GM12864 (cell line): ENCODE results near the gene GALNT9.

Source experiments
- DNase-seq: peaks from one replicate; pipeline ENCODE4 v3.0.0-alpha.2; 2011; ENCODE audit warnings: low read depth
- H3K4me3 ChIP-seq: 2 replicates; pipeline ENCODE4 v1.5.1; 2011; ENCODE audit warnings: mild to moderate bottlenecking, low read depth, low read length, control low read depth
- TF ChIP-seq, protein P1 (sequence below): IDR thresholded peaks from 2 replicates; pipeline ENCODE4 v1.5.1; 2011; ENCODE audit warnings: low read depth, mild to moderate bottlenecking, moderate library complexity, low read length, control low read depth, inconsistent platforms; ENCODE audit errors: missing control alignments

Gene GALNT9

DNA sequence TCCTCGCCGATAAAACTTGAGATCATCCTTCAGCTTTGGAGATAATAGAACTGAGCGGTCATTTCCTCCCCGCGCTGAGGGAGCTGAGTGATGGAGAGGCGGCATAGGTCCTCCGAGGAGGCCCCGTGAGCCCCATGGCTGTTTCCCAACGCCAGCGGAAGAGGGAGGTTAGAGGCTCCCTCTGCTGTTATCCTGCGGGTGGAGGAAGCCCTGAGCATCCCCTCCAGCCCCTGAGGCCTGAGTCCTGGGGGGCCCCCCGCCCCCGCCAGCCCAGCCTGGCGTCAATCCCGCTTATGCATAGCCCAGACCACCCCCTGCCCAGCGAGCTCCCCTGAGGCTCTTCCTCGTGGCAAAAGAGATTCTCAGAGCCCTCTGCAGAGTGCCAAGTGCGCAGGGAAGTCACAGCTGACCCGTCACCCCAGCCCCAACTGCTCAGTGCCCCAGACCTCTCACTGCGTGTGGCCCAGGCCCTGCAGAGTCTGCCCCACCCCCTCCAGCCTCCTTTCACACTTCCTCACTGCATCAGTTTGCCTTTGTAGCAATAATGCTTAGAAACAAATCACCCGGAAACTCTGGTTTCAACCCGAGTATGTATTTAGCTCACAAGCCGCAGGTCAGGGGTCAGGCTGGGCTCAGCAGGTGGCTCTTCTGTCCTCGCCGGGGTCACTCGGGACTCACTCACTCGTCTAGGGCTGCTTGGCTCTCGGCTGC, 44.7 kb upstream of the GALNT9 start:
- TF ChIP-seq, protein P1, sequence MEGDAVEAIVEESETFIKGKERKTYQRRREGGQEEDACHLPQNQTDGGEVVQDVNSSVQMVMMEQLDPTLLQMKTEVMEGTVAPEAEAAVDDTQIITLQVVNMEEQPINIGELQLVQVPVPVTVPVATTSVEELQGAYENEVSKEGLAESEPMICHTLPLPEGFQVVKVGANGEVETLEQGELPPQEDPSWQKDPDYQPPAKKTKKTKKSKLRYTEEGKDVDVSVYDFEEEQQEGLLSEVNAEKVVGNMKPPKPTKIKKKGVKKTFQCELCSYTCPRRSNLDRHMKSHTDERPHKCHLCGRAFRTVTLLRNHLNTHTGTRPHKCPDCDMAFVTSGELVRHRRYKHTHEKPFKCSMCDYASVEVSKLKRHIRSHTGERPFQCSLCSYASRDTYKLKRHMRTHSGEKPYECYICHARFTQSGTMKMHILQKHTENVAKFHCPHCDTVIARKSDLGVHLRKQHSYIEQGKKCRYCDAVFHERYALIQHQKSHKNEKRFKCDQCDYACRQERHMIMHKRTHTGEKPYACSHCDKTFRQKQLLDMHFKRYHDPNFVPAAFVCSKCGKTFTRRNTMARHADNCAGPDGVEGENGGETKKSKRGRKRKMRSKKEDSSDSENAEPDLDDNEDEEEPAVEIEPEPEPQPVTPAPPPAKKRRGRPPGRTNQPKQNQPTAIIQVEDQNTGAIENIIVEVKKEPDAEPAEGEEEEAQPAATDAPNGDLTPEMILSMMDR, result no peak
- H3K4me3 ChIP-seq, result no peak overlapping the region
- no peak for DNase-seq

DNA sequence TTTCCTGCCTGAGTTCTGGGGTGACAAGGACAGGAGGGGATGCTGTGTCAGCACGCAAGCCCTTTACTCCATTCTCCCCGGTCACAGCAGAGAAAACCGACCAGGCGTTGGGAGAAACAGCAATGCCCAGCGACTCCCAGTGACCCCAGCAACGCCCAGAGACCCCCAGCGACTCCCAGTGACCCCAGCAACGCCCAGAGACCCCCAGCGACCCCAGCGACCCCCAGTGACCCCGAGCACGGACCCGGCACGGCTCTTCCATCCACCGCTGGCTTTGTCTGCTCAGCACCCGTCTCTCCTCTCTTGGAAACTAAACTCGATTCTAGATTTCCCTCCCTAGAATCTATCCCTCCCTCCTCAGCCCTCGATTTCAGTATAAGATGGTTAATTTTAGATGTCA, 38.5 kb upstream of the GALNT9 start:
- TF ChIP-seq, protein P1, result no peak
- H3K4me3 ChIP-seq, result no peak overlapping the region
- DNase-seq, result no peak

DNA sequence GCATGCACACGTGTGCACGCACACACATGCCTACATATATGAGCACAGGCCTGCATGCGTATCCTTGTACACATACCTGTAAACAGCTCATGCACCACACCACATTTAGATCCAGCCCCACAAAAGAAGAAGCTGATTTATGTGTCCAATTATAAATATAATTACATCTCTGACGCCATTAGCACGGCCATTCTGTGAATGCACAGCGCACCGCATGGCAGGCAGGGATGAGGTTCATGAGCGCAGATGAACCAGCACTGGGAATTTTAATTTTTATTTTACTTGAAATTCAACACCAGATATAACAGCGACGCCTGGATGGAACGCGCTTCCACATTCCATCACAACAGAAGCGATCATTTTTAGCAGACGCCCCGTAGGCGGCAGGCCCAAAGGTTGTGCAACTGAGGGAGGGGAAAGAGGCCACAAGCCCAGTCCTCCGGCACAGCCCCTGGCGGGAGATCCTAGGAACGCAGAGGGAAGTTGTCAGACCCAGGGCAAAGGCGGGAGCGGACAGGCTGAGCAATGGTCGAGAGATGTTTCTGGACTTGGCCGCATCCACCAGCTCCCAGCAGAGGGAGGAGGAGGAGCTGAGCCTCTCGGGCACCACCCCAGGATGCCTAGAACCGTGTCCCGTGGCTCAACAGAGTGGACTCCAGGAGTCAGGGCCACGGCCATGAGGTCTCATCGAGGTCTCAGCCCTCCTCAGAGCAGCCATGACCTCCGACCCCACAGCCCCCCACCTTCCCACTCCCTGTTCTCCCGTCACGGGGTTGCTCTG, 37.9 kb upstream of the GALNT9 start:
- H3K4me3 ChIP-seq, result no peak overlapping the region
- DNase-seq, result no peak

DNA sequence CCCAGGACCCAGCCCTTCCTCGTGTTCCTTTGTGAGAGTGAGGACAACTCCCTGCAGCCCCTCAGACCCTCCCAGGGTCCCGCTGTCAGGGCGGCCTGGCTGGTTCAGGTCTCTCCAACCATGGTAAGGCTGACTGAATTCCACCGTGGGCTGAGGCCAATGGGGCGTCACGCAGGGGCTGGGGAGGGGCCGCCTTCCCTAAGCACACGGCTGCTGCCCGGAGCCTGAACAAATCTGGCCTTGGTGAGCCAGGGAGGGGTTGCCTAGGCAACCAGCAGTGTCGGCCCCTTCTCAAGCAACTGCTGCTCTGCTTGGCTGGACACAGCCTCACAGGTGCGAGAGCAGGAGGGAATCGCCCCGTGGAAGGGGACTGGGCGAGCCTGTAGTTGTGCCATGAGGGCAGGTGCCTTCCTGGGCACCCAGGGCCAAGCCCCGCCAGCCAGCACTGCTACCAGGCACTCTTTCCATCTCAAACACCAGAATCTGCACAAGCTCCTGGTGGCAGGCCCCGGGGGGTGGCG, 37.0 kb upstream of the GALNT9 start:
- TF ChIP-seq, protein P1, result no peak
- no peak overlapping the region for H3K4me3 ChIP-seq
- DNase-seq, result no peak

More for the DNA sequence above, 37.9 kb upstream of the GALNT9 start:
- TF ChIP-seq, protein P1, result no peak

DNA sequence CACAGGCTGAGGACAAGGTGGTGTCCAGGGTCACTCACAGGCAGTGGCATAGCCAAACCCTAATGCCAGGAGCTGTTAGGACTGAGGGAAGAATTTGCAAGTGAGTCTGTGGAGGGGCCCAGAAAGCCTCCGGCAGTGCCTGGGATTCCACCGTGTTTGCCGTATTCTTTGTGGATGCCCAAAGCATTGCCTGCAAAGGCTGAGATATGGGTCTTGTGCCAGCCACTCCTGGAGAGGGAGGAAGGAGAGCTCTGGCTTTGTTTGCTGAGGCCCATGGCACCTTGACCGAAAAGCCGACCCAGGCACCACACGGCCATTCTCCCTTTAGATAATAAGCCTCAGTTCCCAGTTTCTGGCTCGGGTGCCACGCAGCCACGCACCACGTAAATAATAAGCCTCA, 35.8 kb upstream of the GALNT9 start:
- TF ChIP-seq, protein P1, result no peak
- DNase-seq, result no peak
- no peak overlapping the region for H3K4me3 ChIP-seq

DNA sequence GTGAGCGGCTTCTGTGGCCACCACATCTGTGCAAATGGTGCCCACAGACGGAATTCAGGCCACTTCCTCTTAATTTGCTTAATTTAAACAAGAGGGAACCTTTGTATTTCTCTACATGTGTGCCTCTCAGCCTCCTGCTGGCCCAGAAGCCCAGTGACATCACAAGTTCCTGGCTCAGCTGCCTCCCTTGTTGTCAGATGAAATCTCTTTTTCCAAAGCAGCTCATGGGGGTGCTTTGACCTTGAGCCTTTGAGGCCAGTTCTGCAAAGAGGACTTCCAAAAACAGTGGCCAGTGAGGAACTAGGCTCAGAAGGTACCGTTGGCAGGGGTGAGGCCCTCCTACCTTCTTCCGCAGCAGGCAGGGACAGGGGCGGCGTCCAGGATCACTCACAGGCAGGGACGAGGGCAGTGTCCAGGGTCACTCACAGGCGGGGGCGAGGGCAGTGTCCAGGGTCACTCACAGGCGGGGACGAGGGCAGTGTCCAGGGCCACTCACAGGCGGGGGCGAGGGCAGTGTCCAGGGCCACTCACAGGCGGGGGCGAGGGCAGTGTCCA, 35.0 kb upstream of the GALNT9 start:
- H3K4me3 ChIP-seq, result no peak overlapping the region
- no peak for DNase-seq
- TF ChIP-seq, protein P1, result no peak
